NCI-H128 (cell line): ENCODE data around the gene BOD1L2.

Experiments used
- DNase-seq: peaks from one replicate; lab custom pipeline; 2025; ENCODE audit not compliant: unreplicated experiment; lab: John Stamatoyannopoulos, UW

Gene BOD1L2

GRCh38 chr18:57149531-57149930 lies 2.6 kb downstream of the BOD1L2 start:
- DNase-seq = no peak

DNA sequence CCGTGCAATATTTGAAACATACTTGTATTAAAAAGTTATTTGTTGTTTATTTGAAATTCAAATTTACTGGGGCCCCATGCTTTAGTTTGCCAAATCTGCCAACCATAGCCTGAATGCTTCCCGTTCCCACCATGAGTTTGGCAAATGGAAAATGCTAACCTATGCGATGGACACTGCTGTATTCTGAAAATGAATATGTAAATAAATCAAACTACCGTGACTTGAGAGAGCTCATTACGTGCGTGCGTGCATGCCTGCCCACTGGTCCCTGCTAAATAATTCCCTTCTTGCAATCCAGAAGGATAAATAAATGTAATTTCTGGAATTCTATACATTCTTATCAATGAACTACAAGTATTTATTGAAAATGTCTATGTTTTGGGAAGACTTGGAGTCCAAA lies 3.2 kb downstream of the BOD1L2 start:
- no peak for DNase-seq

- DNase-seq = peak; percentile 67
Observed at GRCh38 chr18:57150828-57151227, 3.9 kb downstream of the BOD1L2 start.

GRCh38 chr18:57154191-57154830 lies 7.4 kb downstream of the BOD1L2 start:
- DNase-seq = no peak

GRCh38 chr18:57164401-57164800 lies 17.5 kb downstream of the BOD1L2 start:
- DNase-seq = no peak

GRCh38 chr18:57167617-57168308 lies 20.9 kb downstream of the BOD1L2 start:
- no peak for DNase-seq

GRCh38 chr18:57171026-57171425 lies 24.1 kb downstream of the BOD1L2 start:
- no peak for DNase-seq

DNA sequence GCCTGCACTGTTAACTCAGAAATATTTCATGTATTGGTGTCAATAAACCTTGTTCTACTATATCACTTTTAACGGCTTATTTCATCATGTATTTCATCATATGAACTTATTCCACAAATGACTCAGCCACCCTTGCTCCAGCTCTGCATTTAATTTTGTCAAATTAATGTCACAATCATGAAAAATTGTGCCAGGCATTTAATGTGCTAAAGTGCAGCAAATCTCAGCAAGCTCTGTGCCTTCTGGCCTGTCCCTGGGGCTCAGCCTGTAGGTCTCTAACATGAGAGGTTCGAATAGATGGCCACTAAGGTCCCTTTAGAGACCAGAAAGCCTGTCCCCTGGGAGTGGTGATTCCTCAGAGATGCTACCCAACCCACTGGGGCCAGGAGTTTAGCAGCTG lies 28.6 kb downstream of the BOD1L2 start:
- no peak for DNase-seq

DNA sequence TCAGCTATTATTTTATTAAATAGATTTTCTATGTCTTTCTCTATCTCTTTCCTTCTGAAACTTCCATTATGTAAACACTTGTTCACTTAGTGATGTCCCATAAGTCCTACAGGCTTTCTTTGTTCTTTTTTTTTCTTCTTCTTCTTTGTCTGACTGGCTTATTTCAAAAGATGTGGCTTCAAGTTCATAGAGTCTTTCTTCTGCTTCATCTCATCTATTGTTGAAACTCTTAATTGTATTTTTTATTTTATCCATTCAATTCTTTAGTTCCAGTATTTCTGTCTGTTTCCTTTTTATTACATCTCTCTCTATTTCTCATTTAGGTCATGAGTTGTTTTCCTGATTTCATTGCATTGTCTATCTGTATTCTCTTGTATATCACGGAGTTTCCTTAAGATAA lies 38.5 kb downstream of the BOD1L2 start:
- DNase-seq = no peak

DNA sequence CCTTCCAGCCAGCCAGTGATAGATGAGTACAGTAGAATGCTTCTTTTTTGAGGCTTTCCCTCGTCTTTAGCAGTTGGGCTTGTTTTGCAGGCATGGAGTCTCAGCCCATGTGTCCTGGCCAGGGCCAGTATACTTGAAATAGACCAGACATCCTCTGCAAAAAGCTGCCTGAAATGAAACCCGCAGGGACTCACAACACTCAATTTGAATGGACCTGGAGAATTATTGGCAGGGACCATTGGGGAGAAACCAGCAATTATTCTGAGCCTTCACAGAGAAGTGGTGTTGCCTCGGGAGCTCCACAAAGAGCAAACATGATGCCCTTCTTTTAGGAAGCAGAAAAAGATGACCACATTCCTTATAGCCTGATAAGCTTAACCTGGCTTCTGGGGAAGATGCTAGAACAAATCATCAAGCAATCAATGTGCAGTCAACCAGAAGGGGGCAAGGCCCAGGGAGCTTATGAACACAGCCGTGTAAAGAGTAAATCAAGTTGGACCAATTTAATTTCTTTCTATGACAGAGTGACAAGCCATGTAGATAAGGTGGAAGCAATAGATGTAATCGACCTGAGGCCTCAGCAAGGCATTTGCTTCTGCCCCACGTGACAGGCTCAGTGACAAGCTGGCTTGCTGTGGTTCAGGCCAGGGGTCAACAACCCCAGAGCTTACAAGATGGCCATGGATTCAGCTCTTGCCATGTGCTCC lies 42.1 kb downstream of the BOD1L2 start:
- no peak for DNase-seq

DNA sequence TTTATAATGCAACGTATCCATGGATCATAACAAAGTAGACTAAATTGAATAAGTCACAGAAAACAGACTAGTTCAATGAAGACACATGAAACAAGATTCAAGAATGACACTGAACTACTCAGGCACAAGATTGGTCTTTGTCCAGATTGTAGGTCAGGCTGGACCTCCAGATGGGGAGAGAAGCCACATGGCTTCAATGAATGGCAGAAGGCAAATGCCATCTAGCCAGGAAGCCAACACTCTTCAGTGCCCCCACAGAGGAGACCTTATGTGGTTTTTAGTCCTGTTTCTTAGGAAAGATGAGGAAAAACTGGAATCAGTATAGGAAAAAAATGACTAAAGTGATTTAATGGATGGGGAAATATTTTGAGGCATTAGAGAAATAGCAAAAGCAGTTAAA lies 43.1 kb downstream of the BOD1L2 start:
- no peak for DNase-seq

DNA sequence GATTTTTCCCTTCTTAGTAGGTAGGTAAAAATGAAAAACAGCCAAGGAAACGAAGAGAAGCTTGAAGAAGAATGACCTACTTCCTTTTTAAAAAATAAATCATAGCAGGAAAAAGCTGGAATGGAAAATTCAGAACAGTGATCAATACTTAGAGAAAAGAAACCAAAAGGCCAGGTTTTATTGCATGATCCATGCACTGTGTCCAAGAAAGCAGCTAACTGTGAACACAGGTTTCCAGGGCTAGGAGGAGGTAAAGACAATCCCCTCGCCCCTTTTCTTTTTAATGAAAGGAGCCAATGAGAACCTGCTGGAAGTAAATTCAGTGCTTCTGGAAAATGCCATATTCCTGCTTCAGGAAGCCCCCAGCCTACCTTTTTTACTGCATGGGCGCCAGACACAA lies 47.2 kb downstream of the BOD1L2 start:
- DNase-seq = no peak

GRCh38 chr18:57194622-57195021 lies 47.7 kb downstream of the BOD1L2 start:
- no peak for DNase-seq

- no peak for DNase-seq
Observed at GRCh38 chr18:57195341-57195740, 48.5 kb downstream of the BOD1L2 start.

DNA sequence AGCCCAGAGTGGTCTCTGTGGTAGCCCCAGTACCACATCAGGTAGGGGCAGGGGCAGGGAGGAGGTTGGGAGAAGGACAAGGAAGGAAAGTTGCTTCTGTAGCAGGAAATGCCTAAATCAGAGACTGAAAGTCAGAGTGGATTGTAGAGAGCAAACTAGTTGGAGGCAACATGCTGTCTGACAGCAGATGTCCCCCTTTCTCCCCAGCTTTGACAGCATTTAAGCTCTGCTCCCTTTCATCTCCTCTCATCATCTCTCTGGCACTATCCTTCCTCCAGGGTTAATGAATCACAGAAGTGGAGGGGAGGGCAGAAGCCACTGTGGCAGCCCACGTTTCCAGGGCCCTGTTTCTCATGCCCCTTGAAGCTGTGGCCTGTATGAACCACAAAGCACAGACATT lies 50.4 kb downstream of the BOD1L2 start:
- DNase-seq = no peak

GRCh38 chr18:57198073-57198472 lies 51.2 kb downstream of the BOD1L2 start:
- no peak for DNase-seq
